ENCODE data around the gene LRRC58.

GRCh38 chr3:120364101-120364500, 14.9 kb upstream of the LRRC58 start:
- TF ChIP-seq, protein P1, sequence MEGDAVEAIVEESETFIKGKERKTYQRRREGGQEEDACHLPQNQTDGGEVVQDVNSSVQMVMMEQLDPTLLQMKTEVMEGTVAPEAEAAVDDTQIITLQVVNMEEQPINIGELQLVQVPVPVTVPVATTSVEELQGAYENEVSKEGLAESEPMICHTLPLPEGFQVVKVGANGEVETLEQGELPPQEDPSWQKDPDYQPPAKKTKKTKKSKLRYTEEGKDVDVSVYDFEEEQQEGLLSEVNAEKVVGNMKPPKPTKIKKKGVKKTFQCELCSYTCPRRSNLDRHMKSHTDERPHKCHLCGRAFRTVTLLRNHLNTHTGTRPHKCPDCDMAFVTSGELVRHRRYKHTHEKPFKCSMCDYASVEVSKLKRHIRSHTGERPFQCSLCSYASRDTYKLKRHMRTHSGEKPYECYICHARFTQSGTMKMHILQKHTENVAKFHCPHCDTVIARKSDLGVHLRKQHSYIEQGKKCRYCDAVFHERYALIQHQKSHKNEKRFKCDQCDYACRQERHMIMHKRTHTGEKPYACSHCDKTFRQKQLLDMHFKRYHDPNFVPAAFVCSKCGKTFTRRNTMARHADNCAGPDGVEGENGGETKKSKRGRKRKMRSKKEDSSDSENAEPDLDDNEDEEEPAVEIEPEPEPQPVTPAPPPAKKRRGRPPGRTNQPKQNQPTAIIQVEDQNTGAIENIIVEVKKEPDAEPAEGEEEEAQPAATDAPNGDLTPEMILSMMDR (IDR thresholded peaks at IDR 0.05): no peak
- TF ChIP-seq POLR2A (IDR thresholded peaks at IDR 0.05): no peak

All from stomach (tissue), 4 donors.